Skeletal muscle satellite cell (primary cell): ENCODE data around the gene TCAP.
"Not testable (repeated sequence)": the region's sequence is repeated elsewhere in the genome, so short reads cannot be mapped to it uniquely, and the experiment has no call there.

Experiments used
- H3K27me3 ChIP-seq: 2 replicates; pipeline ENCODE4 v1.7.0; 2013; ENCODE audit warnings: low read length; ENCODE audit not compliant: control insufficient read depth, insufficient read depth
- H3K36me3 ChIP-seq: 2 replicates; pipeline ENCODE4 v1.7.0; 2013; ENCODE audit warnings: mild to moderate bottlenecking, control low read depth, low read length; ENCODE audit not compliant: insufficient read depth
- H3K4me1 ChIP-seq: 2 replicates; pipeline ENCODE4 v1.7.0; 2013; ENCODE audit warnings: low read length; ENCODE audit not compliant: control insufficient read depth, insufficient read depth
- H3K4me2 ChIP-seq: 2 replicates; pipeline ENCODE4 v1.7.0; 2013; ENCODE audit warnings: mild to moderate bottlenecking, low read length
- H3K4me3 ChIP-seq: 2 replicates; pipeline ENCODE4 v1.7.0; 2013; ENCODE audit warnings: low read length
- H3K9ac ChIP-seq: 2 replicates; pipeline ENCODE4 v1.7.0; 2013; ENCODE audit warnings: mild to moderate bottlenecking, low read depth, low read length, moderate library complexity
- H3K9me3 ChIP-seq: replicated peaks from 2 replicates; pipeline ENCODE4 v1.7.0; 2013; ENCODE audit warnings: mild to moderate bottlenecking, control low read depth, low read length

Gene TCAP

GRCh38 chr17:39709319-39709997, 44.3 kb downstream of the TCAP start:
- no peaks in the 10 kb centered on the region for H3K9me3 ChIP-seq
- H3K36me3 ChIP-seq: peaks cover 47% of the 10 kb centered on the region
- peaks cover 14% of the 10 kb centered on the region for H3K4me1 ChIP-seq
- no peak overlapping the region for H3K4me3 ChIP-seq
- no peaks in the 10 kb centered on the region for H3K27me3 ChIP-seq
- no peak overlapping the region for H3K9ac ChIP-seq
- H3K4me2 ChIP-seq: no peak overlapping the region

GRCh38 chr17:39709998-39710964, 45.1 kb downstream of the TCAP start:
- Histone ChIP-seq H3K36me3 (peaks cover 48% of the 10 kb centered on the region), H3K27me3 (no peaks in the 10 kb centered on the region), H3K4me1 (peaks cover 12% of the 10 kb centered on the region), H3K4me3 (no peak overlapping the region), H3K4me2 (no peak overlapping the region), H3K9ac (no peak overlapping the region), H3K9me3 (no peaks in the 10 kb centered on the region)

GRCh38 chr17:39711071-39711470, 45.9 kb downstream of the TCAP start:
- not testable (repeated sequence) for H3K4me1 ChIP-seq, H3K4me3 ChIP-seq, H3K9me3 ChIP-seq, H3K27me3 ChIP-seq, H3K9ac ChIP-seq, H3K4me2 ChIP-seq
- H3K36me3 ChIP-seq: peaks cover 54% of the 10 kb centered on the region

- H3K4me3 ChIP-seq: no peak overlapping the region
- H3K4me2 ChIP-seq: no peak overlapping the region
- H3K4me1 ChIP-seq: no peaks in the 10 kb centered on the region
- H3K9ac ChIP-seq: no peak overlapping the region
- peaks cover 57% of the 10 kb centered on the region for H3K36me3 ChIP-seq
- H3K27me3 ChIP-seq: no peaks in the 10 kb centered on the region
- H3K9me3 ChIP-seq: no peaks in the 10 kb centered on the region
These were observed 46.7 kb downstream of the TCAP start for GRCh38 chr17:39711851-39712250.

GRCh38 chr17:39714234-39714633, 49.1 kb downstream of the TCAP start:
- Histone ChIP-seq H3K4me2 (no peak overlapping the region), H3K27me3 (no peaks in the 10 kb centered on the region), H3K4me1 (no peaks in the 10 kb centered on the region), H3K36me3 (peaks cover 58% of the 10 kb centered on the region), H3K9me3 (no peaks in the 10 kb centered on the region), H3K9ac (no peak overlapping the region), H3K4me3 (no peak overlapping the region)

- H3K9ac ChIP-seq: no peak overlapping the region
- H3K27me3 ChIP-seq: no peaks in the 10 kb centered on the region
- H3K4me1 ChIP-seq: no peaks in the 10 kb centered on the region
- no peak overlapping the region for H3K4me2 ChIP-seq
- H3K4me3 ChIP-seq: no peak overlapping the region
- H3K9me3 ChIP-seq: no peaks in the 10 kb centered on the region
- peaks cover 57% of the 10 kb centered on the region for H3K36me3 ChIP-seq
These were observed 50.4 kb downstream of the TCAP start for GRCh38 chr17:39715375-39716072.
